Stimulated activated CD8-positive, alpha-beta memory T cell treated with anti-CD3 and anti-CD28 coated beads, Interleukin-12 subunit alpha, Interleukin-12 subunit beta, amount 100 ng/mL, for 1 hour (primary cell): ENCODE measurements around the gene RPL7L1.
"Not testable (repeated sequence)": the region's sequence is repeated elsewhere in the genome, so short reads cannot be mapped to it uniquely, and the experiment has no call there.

Experiments
- DNase-seq: peaks from one replicate; pipeline ENCODE4 v3.0.0-alpha.2; 2020; ENCODE audit warnings: low read depth

Gene RPL7L1

GRCh38 chr6:42879372-42880239 is at the start of gene RPL7L1:
Gene RPL7L1 (plus strand): TSS chr6:42879616. CDS start chr6:42879911, 295 bp downstream.
- peak; percentile 71 for DNase-seq

- DNase-seq = no peak
Measured at GRCh38 chr6:42831237-42831636, 48.2 kb upstream of the RPL7L1 start.

- no peak for DNase-seq
Measured at GRCh38 chr6:42834056-42834455, 45.4 kb upstream of the RPL7L1 start.

- no peak for DNase-seq
Measured at GRCh38 chr6:42841844-42842584, 37.4 kb upstream of the RPL7L1 start.

GRCh38 chr6:42845327-42845694 is 34.1 kb upstream of the RPL7L1 start:
- no peak for DNase-seq

GRCh38 chr6:42846505-42846904 is 32.9 kb upstream of the RPL7L1 start:
- DNase-seq = no peak

- DNase-seq = no peak
Measured at GRCh38 chr6:42848700-42849099, 30.7 kb upstream of the RPL7L1 start.

- no peak for DNase-seq
Measured at GRCh38 chr6:42851599-42851998, 27.8 kb upstream of the RPL7L1 start.

- DNase-seq = no peak
Measured at GRCh38 chr6:42860036-42860435, 19.4 kb upstream of the RPL7L1 start.

GRCh38 chr6:42860481-42860880 is 18.9 kb upstream of the RPL7L1 start:
- no peak for DNase-seq

GRCh38 chr6:42864602-42865001 is 14.8 kb upstream of the RPL7L1 start:
- DNase-seq = no peak

- DNase-seq = no peak
Measured at GRCh38 chr6:42870145-42870936, 9.1 kb upstream of the RPL7L1 start.

- no peak for DNase-seq
Measured at GRCh38 chr6:42871711-42872110, 7.7 kb upstream of the RPL7L1 start.

- DNase-seq = no peak
Measured at GRCh38 chr6:42873313-42873712, 6.1 kb upstream of the RPL7L1 start.

GRCh38 chr6:42877695-42878094 is 1.7 kb upstream of the RPL7L1 start:
- no peak for DNase-seq

- DNase-seq = not testable (repeated sequence)
Measured at GRCh38 chr6:42880240-42880817, 913 bp downstream of the RPL7L1 start.

- DNase-seq = not testable (repeated sequence)
Measured at GRCh38 chr6:42880871-42881270, 1.5 kb downstream of the RPL7L1 start.

GRCh38 chr6:42885702-42886101 is 6.3 kb downstream of the RPL7L1 start:
- DNase-seq = no peak

- not testable (repeated sequence) for DNase-seq
Measured at GRCh38 chr6:42888201-42888600, 8.8 kb downstream of the RPL7L1 start.

GRCh38 chr6:42889815-42890214 is 10.4 kb downstream of the RPL7L1 start:
- no peak for DNase-seq

- peak; percentile 79 for DNase-seq
Measured at GRCh38 chr6:42890311-42891198, 11.1 kb downstream of the RPL7L1 start.
